GM18951 (cell line): ENCODE data around the gene FAM110C.
"Not testable (repeated sequence)": the region's sequence is repeated elsewhere in the genome, so short reads cannot be mapped to it uniquely, and the experiment has no call there.

ENCODE experiments used
- POLR2A ChIP-seq: IDR thresholded peaks from 4 replicates; pipeline ENCODE4 v1.6.1; 2011; ENCODE audit warnings: mild to moderate bottlenecking; ENCODE audit not compliant: insufficient read length, insufficient read depth; ENCODE audit errors: extremely low read depth
- in situ Hi-C: fragments of 300-500 bp; cut with MboI; formaldehyde crosslinking; loops from one replicate; pipeline ENCODE4 v1.12.0; 2022; ENCODE audit warnings: low sequenced_read_pairs, mixed read lengths, inconsistent platforms; ENCODE audit not compliant: unreplicated experiment

Gene FAM110C

GRCh38 chr2:46471-47345 lies at the start of gene FAM110C:
TSS of gene FAM110C (minus strand) at chr2:46505. CDS start at chr2:46385, 120 bp downstream.
- in situ Hi-C loops = no loop called here
- TF ChIP-seq POLR2A = no peak

DNA sequence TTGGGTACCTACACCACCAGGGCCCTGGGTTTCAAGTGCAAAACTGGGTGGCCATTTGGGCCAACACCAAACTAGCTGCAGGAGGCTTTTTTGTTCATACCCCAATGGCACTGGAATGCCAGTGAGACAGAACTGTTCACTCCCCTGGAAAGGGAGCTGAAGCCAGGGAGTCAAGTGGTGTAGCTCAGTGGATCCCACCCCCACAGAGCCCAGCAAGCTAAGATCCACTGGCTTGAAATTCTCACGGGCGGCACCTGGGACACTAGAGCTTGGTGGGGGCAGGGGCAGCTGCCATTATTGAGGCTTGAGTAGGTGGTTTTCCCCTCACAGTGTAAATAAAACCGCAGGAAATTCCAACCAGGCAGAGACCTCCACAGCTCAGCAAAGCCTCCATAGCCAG lies 46.0 kb upstream of the FAM110C start:
- in situ Hi-C loops = no loop called here
- TF ChIP-seq POLR2A = no peak

DNA sequence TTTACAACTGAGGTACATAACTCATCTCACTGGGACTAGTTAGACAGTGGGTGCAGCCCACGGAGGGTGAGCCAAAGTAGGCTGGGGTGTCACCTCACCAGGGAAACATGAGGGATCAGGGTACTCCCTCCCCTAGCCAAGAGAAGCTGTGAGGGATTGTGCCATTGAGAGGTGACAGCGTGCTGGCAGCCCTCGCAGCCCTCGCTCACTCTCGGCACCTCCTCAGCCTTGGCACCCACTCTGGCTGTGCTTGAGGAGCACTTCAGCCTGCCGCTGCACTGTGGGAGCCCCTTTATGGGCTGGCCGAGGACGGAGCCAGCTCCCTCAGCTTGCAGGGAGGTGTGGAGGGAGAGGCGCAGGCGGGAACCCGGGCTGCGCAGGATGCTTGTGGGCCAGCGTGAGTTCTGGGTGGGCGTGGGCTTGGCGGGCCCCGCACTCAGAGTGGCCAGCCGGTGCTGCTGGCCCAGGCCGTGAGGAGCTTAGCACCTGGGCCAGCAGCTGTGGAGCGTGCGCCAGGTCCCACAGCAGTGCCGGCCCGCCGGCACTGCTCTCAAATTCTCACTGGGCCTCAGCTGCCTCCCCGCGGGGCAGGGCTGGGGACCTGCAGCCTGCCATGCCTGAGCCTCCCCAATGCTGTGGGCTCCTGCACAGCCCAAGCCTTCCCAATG lies 44.5 kb upstream of the FAM110C start:
- TF ChIP-seq POLR2A = no peak
- in situ Hi-C loops = no loop called here

GRCh38 chr2:85761-86160 lies 39.5 kb upstream of the FAM110C start:
- TF ChIP-seq POLR2A = no peak
- in situ Hi-C loops = no loop called here

GRCh38 chr2:84121-84520 lies 37.8 kb upstream of the FAM110C start:
- in situ Hi-C loops = no loop called here
- no peak for TF ChIP-seq POLR2A

DNA sequence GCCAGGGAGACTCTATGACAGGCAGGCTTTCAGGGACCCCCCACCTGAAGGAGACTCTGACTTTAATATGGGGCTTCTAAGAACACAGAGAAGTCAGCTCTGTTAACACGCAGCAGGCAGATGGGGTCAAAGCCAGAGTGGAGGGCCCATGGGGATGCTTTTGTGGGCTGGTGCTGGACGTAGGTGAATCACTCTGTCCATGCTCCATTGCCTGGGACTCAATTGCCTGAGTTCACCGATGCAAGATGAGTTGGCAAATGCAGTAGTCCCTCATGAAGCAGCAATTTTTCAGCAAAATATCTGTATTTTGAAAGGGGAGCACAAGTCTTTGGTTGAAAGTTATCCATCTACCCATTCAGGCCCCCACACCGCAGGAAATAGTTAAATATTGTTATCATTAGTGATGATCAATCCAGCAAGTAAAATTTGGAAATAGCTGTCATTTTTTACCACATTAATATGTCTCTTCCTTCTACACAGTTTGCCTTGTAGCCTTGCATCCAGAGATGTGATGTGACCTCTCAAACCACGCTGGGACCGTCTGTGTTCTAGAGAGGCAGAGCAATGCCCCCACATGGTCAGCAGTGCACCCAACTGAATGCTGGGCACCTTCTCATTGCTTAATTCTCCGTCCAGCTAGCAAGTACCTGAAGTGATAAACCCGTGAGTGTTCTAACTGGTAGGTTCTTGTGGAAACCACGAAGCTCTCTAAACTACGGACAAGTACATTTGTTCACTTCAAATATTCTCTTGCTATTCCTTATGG lies 34.8 kb upstream of the FAM110C start:
- in situ Hi-C loops = no loop called here
- no peak for TF ChIP-seq POLR2A

- in situ Hi-C loops = no loop called here
- no peak for TF ChIP-seq POLR2A
These were observed 34.1 kb upstream of the FAM110C start for GRCh38 chr2:80378-80777.

DNA sequence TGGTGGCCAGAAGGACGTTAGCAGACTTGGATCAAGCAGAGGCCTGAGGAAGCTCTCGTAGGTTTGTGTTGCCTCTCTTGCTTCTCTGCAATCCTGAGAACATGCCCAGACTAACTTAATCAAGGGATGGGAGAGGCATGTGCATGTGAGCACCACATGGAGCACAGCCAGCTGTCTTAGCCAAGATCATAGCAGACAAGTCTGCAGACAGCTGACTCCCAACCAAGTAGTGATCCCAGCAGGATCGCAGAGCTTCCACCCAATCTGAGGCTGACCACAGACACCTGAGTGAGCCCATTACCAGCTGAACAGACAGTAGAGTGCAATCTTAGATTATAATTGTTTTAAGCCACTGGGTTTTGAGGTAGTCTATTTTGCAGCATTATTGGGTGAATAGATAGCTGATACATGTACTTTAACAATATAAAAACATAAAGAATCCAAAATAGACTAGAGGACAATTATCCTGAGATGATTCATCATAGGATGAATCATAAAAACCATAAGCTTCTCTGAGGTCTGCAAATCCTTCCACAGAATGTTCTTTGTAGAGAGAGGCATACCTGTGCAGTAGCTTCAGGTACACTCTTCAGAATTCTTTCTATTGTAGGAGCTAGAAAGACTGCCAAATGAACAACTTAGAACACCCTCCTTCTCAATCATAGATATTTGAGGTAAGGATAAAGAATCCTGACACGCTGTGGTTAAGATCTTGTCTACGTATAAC lies 25.2 kb upstream of the FAM110C start:
- no peak for TF ChIP-seq POLR2A
- in situ Hi-C loops = no loop called here

GRCh38 chr2:69366-70344 lies 23.4 kb upstream of the FAM110C start:
- in situ Hi-C loops = no loop called here
- TF ChIP-seq POLR2A = no peak

GRCh38 chr2:68637-69036 lies 22.3 kb upstream of the FAM110C start:
- in situ Hi-C loops = not testable (repeated sequence)

GRCh38 chr2:66853-67252 lies 20.5 kb upstream of the FAM110C start:
- in situ Hi-C loops = no loop called here
- no peak for TF ChIP-seq POLR2A

- no peak for TF ChIP-seq POLR2A
These were observed 18.8 kb upstream of the FAM110C start for GRCh38 chr2:65121-65520.

More at GRCh38 chr2:65121-65520, 18.8 kb upstream of the FAM110C start:
- in situ Hi-C loops = no loop called here
